GM21526 (cell line): Measurements from ENCODE around the gene KLRF2.

Experiments
- ATAC-seq: cut with Tn5 transposase; IDR thresholded peaks from one replicate; pipeline ENCODE4 v1.9.1; 2021; ENCODE audit warnings: moderate library complexity; ENCODE audit not compliant: unreplicated experiment, low FRiP score

KLRF2 gene

GRCh38 chr12:9933958-9934357 lies 52.7 kb downstream of the KLRF2 start:
- ATAC-seq: no peak

GRCh38 chr12:9935026-9935425 lies 53.7 kb downstream of the KLRF2 start:
- no peak for ATAC-seq

- ATAC-seq: no peak
These were observed 55.3 kb downstream of the KLRF2 start for GRCh38 chr12:9936591-9936990.

- no peak for ATAC-seq
These were observed 59.1 kb downstream of the KLRF2 start for GRCh38 chr12:9940375-9940774.

GRCh38 chr12:9941838-9942237 lies 60.5 kb downstream of the KLRF2 start:
- ATAC-seq: no peak

GRCh38 chr12:9943240-9943639 lies 62.0 kb downstream of the KLRF2 start:
- ATAC-seq: no peak

- ATAC-seq: no peak
These were observed 63.1 kb downstream of the KLRF2 start for GRCh38 chr12:9944391-9944790.
